Gastroesophageal sphincter (tissue), 4 donors: ENCODE data around the gene PREPL. TPM values are rescaled to one million over a fixed set of nuclear protein-coding genes. Genes with fewer than 3 reads are reported as not detected.
"Not testable (repeated sequence)": the region's sequence is repeated elsewhere in the genome, so short reads cannot be mapped to it uniquely, and the experiment has no call there.

Source experiments
- ATAC-seq: fragments of 150-250 bp; one replicate; pipeline ENCODE4 v1.9.1; 2016; ENCODE audit warnings: mild to moderate bottlenecking, moderate library complexity
- H3K27ac ChIP-seq, 4 donors: fragments of 200-600 bp; sonication (generic) in 3 of 4; 1 replicate in 3 of 4; 2 replicates in 1 of 4; pipeline ENCODE4 v1.5.1; 2016 to 2019
- H3K27me3 ChIP-seq: fragments of 200-600 bp; sonication (generic); one replicate; pipeline ENCODE4 v1.5.1; 2019
- H3K36me3 ChIP-seq, 2 donors: fragments of 200-600 bp; sonication (generic); one replicate each; pipeline ENCODE4 v1.5.1; 2019; ENCODE audit warnings: control low read depth in 1 of 2
- H3K4me1 ChIP-seq, 3 donors: fragments of 200-600 bp; sonication (generic); 1 replicate in 2 of 3; 2 replicates in 1 of 3; pipeline ENCODE4 v1.5.1; 2016 to 2019; ENCODE audit warnings: control low read depth in 2 of 3
- H3K4me3 ChIP-seq, 2 donors: fragments of 200-600 bp; sonication (generic); one replicate each; pipeline ENCODE4 v1.5.1; 2019; ENCODE audit warnings: mild to moderate bottlenecking in 1 of 2, moderate library complexity in 1 of 2
- H3K9me3 ChIP-seq, 3 donors: fragments of 200-600 bp; sonication (generic); one replicate each; pipeline ENCODE4 v1.5.1; 2017 to 2019; ENCODE audit warnings: control low read depth in 2 of 3
- EP300 ChIP-seq: sonication (generic); formaldehyde crosslinking; IDR thresholded peaks from one replicate; pipeline ENCODE4 v1.6.1; 2017; ENCODE audit warnings: antibody characterized with exemption, mild to moderate bottlenecking
- POLR2A ChIP-seq, 2 donors: fragments of 450-650 bp; IDR thresholded peaks; one replicate each; pipeline ENCODE4 v1.6.1; 2017; ENCODE audit warnings: antibody characterized with exemption in 2 of 2, mild to moderate bottlenecking in 2 of 2, moderate library complexity in 1 of 2
- POLR2AphosphoS5 ChIP-seq: sonication (generic); formaldehyde crosslinking; IDR thresholded peaks from one replicate; pipeline ENCODE4 v1.6.1; 2017; ENCODE audit warnings: antibody characterized with exemption
- WGBS, 2 donors: methylation state at CpG; one replicate each; pipeline ENCODE4 v1.1.5; 2018; ENCODE audit warnings: low coverage in 1 of 2; 5-methylcytosine and 5-hydroxymethylcytosine counted together
- total RNA-seq, 4 donors: library from RNA; depleted of rRNA; stranded (reverse); fragments of >200 nt; gene quantifications; one replicate each; pipeline ENCODE4 v1.1.0, GENCODE V29; 2016
- TF ChIP-seq, protein P1 (sequence below), 4 experiments: fragments of 200-600 bp in 2 of 4; fragments of 450-650 bp in 2 of 4; sonication (generic) in 1 of 4; IDR thresholded peaks; one replicate each; pipeline ENCODE4 v1.5.1; 2017 to 2019; ENCODE audit warnings: antibody characterized with exemption in 4 of 4, mild to moderate bottlenecking in 2 of 4, moderate library complexity in 2 of 4

The PREPL gene
- total RNA-seq, 4 donors from 2014 or later: 38.4 to 63.7 (median 44.3) TPM

GRCh38 chr2:44314362-44314761 is 46.9 kb downstream of the PREPL start:
- H3K27me3 ChIP-seq: no peaks in the 10 kb centered on the region
- TF ChIP-seq POLR2A (IDR thresholded peaks at IDR 0.05): no peak
- TF ChIP-seq, protein P1, sequence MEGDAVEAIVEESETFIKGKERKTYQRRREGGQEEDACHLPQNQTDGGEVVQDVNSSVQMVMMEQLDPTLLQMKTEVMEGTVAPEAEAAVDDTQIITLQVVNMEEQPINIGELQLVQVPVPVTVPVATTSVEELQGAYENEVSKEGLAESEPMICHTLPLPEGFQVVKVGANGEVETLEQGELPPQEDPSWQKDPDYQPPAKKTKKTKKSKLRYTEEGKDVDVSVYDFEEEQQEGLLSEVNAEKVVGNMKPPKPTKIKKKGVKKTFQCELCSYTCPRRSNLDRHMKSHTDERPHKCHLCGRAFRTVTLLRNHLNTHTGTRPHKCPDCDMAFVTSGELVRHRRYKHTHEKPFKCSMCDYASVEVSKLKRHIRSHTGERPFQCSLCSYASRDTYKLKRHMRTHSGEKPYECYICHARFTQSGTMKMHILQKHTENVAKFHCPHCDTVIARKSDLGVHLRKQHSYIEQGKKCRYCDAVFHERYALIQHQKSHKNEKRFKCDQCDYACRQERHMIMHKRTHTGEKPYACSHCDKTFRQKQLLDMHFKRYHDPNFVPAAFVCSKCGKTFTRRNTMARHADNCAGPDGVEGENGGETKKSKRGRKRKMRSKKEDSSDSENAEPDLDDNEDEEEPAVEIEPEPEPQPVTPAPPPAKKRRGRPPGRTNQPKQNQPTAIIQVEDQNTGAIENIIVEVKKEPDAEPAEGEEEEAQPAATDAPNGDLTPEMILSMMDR (IDR thresholded peaks at IDR 0.05): no peak
- no peak for TF ChIP-seq EP300
- no peaks in the 10 kb centered on the region for H3K4me1 ChIP-seq
- peaks cover 9 to 84% of the 10 kb centered on the region in 2 donors for H3K36me3 ChIP-seq
- H3K27ac ChIP-seq: no peak overlapping the region
- no peak for ATAC-seq
- no peak overlapping the region for H3K4me3 ChIP-seq
- H3K9me3 ChIP-seq: peaks cover 0 to 34% (median 4%) of the 10 kb centered on the region in 3 donors

- Histone ChIP-seq H3K9me3 (peaks cover 0 to 44% (median 4%) of the 10 kb centered on the region in 3 donors), H3K4me3 (no peak overlapping the region), H3K27ac (no peak overlapping the region), H3K36me3 (peaks cover 9 to 47% of the 10 kb centered on the region in 2 donors), H3K4me1 (no peaks in the 10 kb centered on the region), H3K27me3 (no peaks in the 10 kb centered on the region)
- no peak for ATAC-seq
- WGBS, 2 donors: 93 to 94% methylated on average over 1 of the region's 1 CpG
- TF ChIP-seq, protein P1 (IDR thresholded peaks at IDR 0.05): no peak
- no peak for TF ChIP-seq EP300
- no peak for TF ChIP-seq POLR2AphosphoS5
- no peak for TF ChIP-seq POLR2A (IDR thresholded peaks at IDR 0.05)
Observed at GRCh38 chr2:44310287-44310686, 51.0 kb downstream of the PREPL start.

DNA sequence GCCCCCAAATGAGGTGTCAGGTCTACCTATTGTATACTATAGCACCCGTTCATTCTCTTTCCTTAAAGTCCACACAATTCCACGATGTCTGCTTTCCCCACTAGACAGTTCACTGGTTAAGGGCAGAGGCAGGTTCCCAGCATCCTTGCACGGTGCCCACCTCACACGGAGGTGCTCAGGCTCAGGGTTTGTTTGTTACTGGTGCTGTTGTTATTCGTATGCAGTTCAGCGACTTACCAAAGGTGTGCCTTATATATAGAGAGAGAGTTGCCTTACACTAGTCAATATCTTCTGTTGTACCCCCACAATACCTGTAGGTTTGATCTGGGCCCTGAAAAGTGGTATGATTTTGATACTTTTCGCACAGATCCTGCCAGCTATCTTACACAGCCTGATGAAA is 55.4 kb downstream of the PREPL start:
- Histone ChIP-seq H3K9me3 (peaks cover 0 to 25% (median 1%) of the 10 kb centered on the region in 3 donors), H3K36me3 (peaks cover 0 to 3% of the 10 kb centered on the region in 2 donors), H3K27ac (no peak overlapping the region), H3K4me3 (no peak overlapping the region), H3K27me3 (no peaks in the 10 kb centered on the region), H3K4me1 (no peaks in the 10 kb centered on the region)
- TF ChIP-seq, protein P1 (IDR thresholded peaks at IDR 0.05): no peak
- TF ChIP-seq POLR2A (IDR thresholded peaks at IDR 0.05) (no peak), POLR2AphosphoS5 (no peak), EP300 (no peak)
- 78 to 82% methylated on average over 2 to 7 of the region's 7 CpGs for WGBS, 2 donors
- ATAC-seq: no peak

DNA sequence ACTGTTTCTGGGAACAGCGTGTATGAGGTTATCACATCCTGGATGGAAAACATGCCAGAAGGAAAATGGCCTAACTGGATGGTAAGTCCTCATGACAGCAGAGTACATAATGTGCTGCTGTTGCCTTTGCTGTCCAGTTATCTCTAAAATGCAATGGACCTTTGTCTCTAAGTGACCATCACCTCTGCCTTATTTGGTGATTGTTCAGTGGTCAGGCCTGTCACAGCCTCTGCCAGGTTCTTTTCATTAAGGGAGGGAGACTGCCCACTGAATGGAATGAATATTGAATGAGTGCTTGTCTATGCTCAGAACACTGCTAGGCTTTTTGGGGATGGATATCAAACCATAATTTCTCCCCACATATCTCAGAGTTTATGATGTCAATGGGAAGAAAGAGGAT is 57.0 kb downstream of the PREPL start:
- peaks cover 0 to 9% (median 0%) of the 10 kb centered on the region in 3 donors for H3K9me3 ChIP-seq
- H3K36me3 ChIP-seq: no peaks in the 10 kb centered on the region
- no peak overlapping the region for H3K27ac ChIP-seq
- ATAC-seq: no peak
- H3K4me3 ChIP-seq: no peak overlapping the region
- WGBS, 2 donors: 80% methylated on average over 1 of the region's 1 CpG; no CpG with 5 or more reads in 1 of the 2 donors
- H3K27me3 ChIP-seq: no peaks in the 10 kb centered on the region
- no peak for TF ChIP-seq POLR2A (IDR thresholded peaks at IDR 0.05)
- TF ChIP-seq EP300: no peak
- TF ChIP-seq, protein P1 (IDR thresholded peaks at IDR 0.05): no peak
- TF ChIP-seq POLR2AphosphoS5: no peak
- H3K4me1 ChIP-seq: no peaks in the 10 kb centered on the region

DNA sequence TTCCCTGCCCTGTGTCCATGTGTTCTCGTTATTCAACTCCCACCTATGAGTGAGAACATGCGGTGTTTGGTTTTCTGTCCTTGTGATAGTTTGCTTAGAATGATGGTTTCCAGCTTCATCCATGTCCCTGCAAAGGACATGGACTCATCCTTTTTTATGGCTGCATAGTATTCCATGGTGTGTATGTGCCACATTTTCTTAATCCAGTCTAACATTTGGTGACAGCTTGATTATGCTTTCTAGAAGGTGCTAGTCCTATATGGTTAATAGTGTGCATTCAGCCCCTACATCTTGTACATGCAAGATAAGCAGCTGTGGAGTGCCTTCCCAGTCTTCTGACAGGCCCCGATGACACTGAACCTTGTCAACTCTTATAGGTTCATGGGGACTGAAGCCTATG is 57.5 kb downstream of the PREPL start:
- H3K9me3 ChIP-seq, H3K4me1 ChIP-seq, H3K27ac ChIP-seq, H3K36me3 ChIP-seq, H3K27me3 ChIP-seq, ATAC-seq, H3K4me3 ChIP-seq: not testable (repeated sequence)
- 92 to 94% methylated on average over 3 of the region's 3 CpGs for WGBS, 2 donors
